SK-N-DZ (cell line): ENCODE data around the gene VPS39.

Experiments
- DNase-seq: peaks from one replicate; pipeline ENCODE4 v3.0.0-alpha.2; 2015; ENCODE audit warnings: low spot score

Gene VPS39

DNA sequence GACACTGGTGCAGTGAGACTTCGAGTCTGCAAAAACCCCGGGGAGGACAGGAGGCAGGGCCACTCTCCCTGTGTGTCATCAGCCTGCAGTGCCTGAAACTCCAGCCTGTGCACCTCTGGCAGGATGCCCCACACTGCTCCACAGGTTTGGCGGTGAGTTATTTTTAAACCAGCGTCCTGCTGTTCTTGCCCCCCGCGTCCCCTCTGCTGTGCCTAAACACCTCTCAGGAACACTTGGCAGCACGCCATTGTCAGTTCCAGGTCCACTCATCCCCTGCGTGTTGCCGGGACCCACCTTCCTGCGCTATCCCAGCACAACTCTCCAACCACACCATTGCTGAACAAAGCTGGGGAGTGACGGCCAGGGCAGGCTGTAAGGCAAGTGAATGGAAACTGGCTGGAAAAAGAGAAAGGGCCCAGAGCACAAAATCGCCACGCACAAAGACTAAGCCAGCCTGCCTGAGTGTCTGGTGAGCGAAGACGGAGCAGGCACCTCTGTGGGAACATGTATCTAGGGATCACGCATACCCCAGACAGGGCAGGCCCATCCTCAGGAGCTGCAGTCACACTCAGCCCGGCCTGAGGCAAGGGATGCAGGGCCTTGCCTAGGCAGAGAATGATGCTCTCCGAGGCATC, 48.6 kb downstream of the VPS39 start:
- DNase-seq = no peak

DNA sequence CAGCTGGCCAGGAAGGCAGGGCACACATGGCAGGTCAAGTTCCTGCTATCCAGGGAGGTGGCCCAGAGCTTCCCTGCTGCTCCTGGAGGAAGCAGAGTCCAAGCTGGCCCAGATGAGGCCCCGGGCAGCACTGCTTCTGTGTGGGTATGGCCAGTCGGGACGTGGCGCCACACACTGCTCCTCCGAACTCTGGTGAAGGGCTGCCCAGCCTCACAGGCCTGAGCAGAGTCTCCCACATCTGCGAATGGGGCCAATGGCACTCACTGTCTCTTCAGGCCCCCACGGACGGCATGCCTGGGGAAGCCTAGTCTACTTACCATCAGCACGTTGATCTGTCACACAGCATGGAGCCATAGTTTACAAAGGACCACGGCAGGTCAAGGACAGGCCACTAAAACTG, 49.2 kb downstream of the VPS39 start:
- no peak for DNase-seq

DNA sequence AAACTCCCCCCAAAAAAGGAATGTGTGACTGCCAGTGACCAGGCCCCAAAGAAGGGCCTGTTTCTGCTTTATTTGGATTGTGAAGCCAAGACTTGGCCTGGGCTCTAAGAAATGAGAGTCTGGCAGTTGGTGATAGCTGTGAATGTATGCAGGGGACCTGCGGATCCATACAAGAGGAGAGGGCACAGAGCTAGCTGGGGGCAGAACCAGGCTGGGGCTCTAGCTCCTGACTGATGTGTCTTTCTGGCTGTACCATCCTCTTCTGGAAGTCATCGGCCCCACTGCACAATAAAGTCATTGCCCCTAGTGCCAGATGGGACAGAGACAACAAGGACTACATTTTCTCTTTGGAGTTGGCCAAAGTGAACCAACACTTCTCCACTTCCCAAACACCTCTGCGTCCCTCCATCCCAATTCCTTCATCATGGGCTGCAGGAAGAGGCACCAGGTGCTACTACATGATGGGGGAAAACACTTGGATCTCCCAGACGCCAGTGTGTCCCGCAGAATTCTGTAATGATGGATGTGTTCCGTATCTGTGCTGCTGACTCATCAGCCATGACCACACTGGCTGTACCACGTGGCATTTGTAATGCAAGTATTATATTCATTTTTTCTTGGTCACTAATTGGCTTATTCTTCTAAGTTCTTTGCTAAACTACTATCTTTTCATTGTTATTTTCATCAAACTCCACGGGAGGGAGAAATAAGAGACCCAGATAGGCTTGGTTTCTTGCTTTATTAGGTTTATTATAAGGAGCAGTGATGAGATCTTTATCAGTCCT, 49.9 kb downstream of the VPS39 start:
- no peak for DNase-seq

DNA sequence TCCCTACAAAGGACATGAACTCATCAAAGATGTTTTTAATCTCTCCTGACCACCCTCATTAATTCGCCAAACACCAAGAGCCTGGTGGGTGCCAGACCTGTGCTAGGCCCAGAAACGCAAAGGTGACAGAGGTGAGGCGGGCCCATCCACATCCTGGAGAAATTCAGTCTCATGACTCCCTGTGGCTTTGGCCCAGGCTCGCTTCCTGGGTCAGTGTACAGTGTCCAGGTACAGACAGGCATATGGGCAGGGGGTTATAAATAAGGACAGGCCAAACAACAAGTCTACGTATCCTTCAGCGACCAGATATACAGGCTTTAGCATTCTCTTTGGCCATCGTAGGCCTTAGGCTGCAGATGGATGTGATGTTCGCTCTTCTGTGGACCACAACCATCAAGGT, 50.7 kb downstream of the VPS39 start:
- no peak for DNase-seq

DNA sequence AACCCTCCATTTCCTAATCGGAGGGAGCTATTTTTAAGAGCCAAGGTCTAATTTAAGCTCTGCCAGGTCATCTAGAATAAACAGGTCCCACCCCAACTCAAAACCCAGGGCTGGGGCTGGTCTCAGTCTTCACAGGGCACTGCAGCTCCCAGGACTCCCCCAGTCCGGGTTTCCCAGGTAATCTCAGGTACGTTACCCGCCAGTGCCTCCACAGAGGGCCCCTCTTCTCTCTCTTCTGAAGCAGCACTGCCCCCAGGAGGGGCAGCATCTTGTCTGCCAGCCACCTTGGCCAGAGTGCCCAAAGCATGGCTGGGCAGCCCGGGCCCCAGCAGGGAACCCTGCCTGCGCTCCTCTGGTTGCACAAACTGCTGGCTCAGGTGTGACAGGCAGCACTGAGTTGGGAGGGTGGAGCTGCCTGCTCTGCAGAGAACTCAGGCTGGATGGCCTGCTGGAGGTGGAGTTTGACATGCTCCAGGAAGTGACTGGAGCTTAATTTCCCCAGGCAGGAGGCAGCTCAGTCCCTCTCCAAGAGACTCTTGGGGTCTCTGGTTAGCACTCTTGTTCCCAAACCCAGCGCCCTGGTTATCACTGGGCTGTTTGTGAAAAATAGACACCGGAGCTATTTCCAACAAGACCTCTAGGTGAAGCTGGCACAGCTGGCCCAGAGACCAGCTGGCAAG, 51.7 kb downstream of the VPS39 start, which contains the start of gene PLA2G4F:
PLA2G4F (minus strand) TSS at position 394 of the 680 bp plus-strand sequence; CDS start at position 307, 87 bp downstream.
- DNase-seq = no peak

DNA sequence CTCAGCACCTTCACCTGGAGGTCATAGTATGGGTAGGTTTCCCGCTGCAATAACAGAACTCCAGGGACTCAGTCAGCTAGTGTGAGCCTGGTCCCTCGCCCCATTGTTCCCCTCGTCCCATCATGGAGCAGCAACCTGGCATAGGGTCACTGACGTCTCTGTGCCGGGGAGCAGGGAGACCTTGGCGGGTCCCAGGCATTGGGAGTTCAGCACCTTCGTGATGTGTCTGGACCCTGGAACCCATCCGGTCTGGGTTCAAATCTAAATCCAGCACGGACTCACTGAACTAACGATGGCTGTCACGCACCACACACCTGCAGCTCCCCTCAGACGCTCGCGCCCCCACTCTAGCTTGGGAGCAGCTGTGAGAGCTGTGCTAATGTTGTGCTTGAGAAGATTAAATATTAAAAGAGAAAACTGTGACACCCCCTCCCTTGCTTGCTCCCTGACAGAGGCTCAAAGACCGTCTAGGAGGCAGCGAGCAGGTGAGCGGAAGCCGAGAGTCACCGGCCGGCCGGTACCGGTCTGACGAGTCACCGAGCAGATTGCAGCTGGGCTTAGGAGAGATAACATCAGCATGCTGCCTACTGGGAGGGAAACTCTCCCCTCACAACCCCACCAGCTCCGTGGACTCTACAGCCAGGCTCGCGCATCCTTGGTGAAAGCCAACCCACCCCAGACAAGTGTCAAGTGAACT, 52.4 kb downstream of the VPS39 start:
- DNase-seq = no peak

DNA sequence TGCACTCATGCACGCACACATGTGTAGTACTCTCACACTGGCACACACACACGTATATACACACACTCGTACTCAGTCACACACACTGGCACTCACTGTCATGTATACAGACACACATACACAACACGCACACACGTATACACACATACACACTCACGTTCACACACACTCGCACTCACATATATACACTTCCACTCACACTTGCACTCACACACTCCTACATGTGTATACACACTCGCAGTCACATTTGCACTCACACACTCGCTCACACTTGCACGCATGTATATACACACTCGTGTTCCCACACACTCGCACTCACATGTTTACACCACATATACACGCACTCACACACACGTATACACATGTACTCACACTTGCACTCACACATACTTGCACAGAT, 53.1 kb downstream of the VPS39 start:
- DNase-seq = no peak

DNA sequence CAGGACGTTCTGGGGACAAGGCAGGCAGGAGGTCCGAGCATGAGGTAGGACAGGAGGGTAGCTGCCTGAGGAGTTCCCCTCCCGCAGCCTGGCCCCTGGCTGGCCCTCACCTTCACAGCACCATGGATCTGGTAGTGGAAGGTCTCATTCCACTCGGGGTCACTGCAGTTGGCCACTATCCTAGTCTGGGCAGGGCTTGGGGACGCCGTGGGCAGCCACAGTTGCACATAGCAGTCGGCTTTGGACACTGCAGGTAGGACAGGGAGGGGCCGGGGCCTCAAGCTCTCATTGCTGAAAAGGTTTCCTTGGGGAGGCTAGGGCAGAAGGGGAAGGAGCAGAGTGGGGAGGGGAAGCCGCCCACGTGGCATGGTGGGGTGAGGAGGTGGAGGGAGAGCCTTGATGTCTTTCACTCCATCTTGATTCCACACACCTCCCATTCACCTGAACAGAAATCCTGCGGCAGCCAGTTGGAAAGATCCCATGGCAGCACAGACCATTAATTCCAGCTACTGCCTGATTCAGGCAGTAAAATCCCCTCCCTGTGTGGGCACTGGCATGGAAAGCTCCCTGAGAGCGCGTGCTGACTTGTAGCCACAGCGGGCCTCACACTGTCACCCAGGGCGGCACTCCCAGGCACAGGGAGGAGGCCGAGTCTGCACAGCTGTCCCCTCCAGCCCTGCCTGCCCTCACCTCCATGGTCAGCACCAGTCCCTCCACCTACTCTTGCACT, 53.7 kb downstream of the VPS39 start:
- DNase-seq = no peak

DNA sequence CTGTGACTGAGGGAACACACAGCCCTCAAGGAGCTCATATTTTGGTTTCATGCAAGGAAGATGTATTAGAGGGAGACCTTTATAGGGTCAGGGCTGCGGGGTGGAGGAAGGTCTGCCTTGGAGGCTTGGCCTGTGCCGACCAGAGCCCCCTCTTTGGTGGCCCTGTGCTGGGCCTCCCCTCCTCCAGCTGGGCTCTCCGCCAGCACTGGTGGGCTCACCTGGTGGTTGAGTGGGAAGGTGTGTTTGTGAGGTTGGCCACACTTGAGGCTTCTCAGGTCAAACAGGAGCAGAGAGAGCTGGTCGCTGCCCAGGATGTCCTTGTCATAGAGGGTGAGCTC, 54.3 kb downstream of the VPS39 start:
- no peak for DNase-seq

DNA sequence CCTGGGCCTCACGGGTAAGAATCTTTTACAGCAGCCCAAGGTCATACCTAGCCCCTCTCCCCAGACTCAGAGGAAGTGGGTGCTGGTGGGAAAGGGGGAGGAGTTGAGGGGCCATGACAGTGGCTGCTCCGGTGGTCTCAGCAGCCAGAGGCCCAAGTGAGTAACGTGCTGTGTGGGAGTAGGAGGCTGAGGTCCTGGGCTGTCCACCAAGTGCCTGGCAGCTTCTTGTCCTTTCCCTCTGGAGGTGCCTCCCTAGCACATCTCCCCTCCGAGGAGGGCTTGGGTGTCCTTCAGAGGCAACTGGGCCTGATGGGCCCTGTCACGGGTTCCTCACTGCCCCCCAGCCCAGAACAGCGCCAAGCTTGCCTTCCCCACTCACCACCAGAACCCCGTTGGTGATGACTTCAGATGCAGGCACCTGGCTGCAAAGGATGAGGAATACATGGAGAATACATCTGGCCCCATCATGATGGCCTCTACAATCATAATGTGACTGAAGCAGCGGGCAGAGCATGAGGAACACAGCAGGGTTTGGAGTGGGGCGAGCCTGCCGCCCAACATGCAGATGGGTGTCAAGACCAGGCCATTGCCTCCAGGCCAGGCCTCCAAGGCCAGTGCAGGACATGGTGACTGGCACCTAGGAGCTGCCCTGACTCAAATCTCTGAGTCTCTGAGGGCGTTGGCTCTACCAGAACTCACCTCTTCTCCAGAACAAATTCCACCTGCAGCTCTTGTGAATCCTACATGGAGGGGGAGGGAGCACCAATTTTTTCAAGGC, 55.0 kb downstream of the VPS39 start:
- DNase-seq = no peak

DNA sequence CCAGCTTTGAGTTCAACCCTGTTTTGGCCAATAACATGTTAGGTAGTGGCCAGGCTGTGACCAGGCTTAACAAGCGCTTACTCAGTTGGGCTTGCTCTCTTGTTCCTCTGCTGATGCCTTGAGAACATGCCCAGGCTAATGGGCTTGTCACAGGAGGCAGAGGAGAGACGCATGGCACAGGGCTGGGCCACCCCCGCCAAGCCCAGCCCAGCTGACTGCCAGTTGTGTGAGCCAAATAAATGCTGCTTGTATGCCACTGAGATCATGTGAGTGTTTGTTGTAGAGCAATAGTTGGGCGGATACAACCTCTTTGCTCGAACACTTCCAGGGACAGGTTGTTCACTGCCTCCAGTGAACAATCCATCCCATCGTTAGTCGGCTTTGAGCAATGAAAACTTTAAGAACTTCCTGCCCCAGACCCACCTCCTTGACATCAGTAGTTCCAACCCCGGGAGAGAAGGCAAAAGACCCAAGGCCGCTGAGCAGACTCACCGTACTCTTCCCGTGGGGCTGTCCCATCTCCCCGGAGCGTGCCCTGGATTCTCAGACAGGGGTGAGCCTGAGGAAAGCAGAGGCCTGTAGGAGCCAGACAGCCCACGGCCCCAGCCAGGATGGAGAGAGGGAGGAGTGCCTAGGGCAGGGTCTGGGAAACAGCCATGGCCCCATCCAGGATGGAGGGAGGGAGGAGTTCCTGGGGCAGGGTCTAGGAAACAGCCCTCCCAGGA, 55.7 kb downstream of the VPS39 start:
- no peak for DNase-seq

DNA sequence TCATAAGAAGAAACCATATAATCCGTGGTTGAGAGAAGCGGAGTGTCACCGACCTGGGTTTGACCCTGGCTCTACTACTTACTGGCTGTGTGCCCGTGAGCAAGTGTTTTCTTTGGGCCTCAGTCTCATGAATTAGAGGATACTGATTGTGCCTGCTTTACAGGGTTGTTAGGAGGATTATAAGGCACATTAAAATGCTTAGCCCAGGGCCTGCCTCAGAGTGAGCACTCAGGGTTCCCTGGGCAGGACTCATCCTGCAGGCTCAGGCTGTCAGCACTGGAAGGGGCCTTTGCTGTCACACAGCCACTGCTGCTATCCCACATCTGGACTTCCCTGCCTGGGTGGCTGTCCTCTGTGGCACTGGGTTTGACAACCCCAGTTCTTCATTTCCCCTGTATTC, 56.4 kb downstream of the VPS39 start:
- no peak for DNase-seq

DNA sequence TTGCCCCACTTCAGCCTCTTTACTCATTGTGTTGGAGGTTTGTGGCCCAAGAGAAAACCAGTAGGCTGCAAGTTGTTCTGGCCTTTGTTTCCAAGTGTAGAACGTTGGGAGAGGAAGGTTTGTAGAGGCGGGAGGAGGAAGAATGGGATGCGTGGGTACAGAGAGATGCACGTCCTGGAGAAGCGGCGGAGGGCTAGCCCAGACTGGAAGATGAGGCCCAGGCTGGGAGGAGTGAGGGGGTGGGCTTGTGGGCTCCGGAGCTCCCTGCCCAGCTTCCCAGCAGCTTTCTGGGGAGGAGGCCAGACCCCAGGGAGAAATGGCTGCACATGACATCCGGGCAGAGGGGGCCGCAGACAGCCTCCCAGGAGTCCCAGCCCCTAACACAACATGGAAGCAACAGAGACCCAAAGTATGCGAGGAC, 57.0 kb downstream of the VPS39 start:
- no peak for DNase-seq

DNA sequence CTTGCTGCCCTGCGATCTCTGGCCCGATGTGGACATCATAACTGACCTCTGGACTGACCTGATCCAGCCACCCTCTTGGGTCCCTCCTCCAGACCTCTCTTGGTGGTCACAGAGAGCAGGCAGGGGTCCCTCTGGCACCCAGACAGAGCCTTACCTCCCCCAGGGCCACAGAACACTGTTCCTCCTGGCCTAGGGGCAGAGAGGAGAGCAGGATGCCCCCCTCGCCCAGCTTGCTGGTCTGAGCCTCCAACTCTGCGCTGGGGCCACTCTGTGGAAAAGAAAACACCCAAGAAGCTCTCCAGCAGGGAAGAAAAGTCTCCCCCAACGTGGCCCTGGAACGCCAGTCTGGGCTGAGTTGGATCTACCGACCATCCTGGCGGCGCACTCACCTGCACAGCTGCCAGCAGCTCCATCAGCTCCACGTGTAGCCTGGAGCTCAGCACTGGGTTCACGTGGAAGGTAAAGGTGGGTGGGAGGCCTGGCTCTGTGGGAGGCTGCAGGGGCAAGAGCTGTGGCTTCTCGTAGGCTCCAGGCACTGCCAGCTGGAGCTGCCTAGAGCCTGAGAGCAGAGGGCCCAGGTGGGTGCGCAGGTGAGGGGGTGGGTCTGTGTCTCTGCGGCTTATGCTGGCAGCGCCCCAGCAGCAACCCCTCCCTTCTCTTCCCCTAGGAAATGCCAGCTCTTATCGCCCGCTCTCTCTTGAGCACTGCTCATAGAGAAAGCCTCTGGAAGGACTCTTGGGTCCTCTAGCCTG, 57.7 kb downstream of the VPS39 start:
- DNase-seq = no peak

DNA sequence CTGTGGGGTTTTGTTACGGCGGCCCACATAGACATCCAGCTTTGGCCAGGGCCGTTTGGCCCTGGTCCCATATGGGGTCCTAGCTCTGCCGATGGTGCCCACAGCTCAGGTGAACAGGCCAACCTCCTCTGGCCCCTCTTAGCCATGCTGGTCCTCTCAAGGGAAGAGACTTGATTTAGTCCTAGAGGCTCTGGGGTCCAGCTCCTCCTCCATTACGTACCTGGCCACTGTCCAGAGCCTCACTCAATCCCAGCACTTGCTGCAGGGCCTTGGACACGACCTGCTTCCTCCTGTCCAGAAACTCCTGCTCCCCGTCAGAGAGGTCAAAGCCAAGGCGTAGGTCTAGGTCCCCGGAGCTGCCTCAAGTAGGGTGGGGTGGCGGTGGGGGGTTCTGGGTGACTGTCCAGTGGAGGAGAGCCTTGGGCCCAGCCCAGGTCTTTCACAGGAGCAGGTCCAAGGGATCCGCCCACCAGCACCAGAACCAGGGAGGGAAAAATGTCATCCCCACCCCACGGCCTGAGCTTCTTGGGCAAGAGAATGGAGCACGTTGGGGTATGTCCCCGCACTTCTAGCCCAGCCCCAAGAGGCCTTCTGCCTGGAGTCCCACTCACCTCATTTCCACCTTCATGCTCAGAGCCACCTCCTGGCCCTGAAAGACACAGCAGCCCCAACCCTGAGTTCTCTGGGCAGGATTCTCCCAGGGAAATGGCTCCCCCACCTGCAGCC, 58.4 kb downstream of the VPS39 start:
- DNase-seq = no peak

DNA sequence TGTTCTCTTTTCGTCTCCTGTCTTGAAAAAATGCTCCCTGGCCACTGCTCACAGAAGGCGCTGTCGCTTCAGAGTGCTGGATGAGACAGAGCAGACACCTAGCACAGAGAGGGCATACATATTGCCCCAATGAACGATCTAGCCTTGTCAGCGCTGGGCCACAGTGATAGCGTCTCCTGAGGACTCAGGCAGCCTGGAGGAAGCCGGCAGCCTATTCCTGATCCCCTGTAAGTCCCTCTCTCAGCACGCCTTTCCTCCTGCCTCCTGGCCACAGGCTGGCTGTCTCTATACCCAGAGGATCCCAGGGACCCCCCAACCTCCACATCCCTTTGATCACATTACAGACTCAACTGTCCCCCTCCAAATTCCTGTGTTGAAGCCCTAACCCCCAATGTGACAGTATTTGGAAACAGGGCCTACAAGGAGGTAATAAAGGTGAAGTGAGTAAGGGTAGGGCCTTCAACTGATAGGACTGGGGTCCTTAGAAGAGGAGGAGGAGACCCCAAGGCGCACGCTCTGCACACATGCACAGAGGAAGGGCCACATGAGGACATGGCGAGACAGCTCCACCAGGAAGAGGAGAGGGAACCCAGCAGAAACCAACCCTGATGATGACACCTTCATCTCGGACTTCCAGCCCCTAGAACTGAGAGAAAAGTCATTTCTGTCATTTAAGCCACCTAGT, 59.2 kb downstream of the VPS39 start:
- no peak for DNase-seq

DNA sequence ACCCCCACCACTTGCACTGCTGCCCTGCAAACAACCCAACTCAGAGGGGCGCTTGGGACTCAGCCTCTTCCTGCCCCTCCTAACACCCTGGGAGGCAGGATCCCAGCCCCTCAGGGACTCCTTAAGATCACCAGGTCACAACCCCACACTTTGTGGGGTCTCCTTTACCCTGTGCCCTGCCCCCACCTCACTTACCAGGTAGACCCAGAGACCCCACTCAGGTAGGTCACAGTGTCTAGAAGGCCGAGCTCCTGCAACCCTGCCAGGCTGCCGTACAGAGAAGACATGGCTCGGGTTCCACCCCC, 60.7 kb downstream of the VPS39 start:
- no peak for DNase-seq
